ENCODE data around the gene SCAI.
"Not testable (repeated sequence)": the region's sequence is repeated elsewhere in the genome, so short reads cannot be mapped to it uniquely, and the experiment has no call there.

Gene SCAI

DNA sequence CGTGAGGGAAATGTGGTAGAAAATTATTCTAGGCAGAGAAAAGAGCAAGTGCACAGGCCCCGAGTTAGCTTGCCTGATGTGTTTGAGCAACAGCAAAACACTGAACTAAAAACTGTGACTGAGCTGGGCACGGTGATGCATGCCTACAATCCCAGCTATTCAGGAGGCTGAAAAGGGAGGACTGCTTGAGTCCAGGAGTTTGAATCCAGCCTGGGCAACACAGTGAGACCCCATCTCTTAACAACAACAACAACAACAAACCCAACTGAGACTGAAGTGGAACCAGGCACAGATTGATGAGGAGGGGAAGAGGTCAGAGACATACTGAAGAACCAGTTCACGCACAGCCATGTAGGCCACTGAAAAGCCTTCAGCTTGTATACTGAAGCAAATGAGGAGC lies 42.5 kb downstream of the SCAI start:
- DNase-seq, result no peak

GRCh38 chr9:125099816-125100215 lies 43.5 kb downstream of the SCAI start:
- DNase-seq, result no peak

- no peak for DNase-seq
Measured at GRCh38 chr9:125095821-125096443, 47.4 kb downstream of the SCAI start.

GRCh38 chr9:125091121-125091520 lies 52.2 kb downstream of the SCAI start:
- no peak for DNase-seq

- no peak for DNase-seq
Measured at GRCh38 chr9:125089331-125089730, 54.0 kb downstream of the SCAI start.

DNA sequence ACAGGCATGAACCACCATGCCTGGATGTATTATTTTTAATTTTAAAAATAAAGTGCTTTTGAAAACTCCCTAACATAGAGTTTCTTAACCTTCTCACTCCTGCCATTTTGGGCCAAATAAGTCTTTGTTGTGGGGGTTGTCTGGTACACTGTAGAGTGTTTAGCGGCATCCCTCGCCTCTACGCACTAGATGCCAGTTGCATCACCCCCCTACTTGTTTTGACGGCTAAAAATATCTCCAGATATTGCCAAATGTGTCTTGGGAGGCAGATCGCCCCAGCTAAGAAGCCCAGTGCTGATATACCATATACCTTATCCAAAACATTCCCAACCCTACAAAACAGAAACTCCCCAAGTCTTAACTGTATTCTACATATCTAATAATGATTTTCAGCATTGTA lies 54.6 kb downstream of the SCAI start:
- DNase-seq, result no peak

GRCh38 chr9:125085703-125086477 lies 57.4 kb downstream of the SCAI start:
- DNase-seq, result no peak

GRCh38 chr9:125082197-125082596 lies 61.1 kb downstream of the SCAI start:
- DNase-seq, result not testable (repeated sequence)

DNA sequence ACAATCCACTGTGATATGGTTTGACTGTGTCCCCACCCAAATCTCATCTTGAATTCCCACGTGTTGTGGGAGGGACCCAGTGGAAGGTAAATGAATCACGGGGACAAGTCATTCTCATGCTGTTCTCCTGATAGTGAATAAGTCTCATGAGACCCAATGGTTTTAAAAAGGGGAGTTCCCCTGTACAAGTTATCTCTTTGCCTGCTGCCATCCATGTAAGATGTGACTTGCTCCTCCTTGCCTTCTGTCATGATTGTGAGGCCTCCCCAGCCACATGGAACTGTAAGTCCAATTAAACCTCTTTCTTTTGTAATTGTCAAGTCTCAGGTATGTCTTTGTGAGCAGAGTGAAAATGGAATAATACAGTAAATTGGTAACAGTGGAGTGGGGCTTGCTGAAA lies 62.5 kb downstream of the SCAI start:
- not testable (repeated sequence) for DNase-seq

DNA sequence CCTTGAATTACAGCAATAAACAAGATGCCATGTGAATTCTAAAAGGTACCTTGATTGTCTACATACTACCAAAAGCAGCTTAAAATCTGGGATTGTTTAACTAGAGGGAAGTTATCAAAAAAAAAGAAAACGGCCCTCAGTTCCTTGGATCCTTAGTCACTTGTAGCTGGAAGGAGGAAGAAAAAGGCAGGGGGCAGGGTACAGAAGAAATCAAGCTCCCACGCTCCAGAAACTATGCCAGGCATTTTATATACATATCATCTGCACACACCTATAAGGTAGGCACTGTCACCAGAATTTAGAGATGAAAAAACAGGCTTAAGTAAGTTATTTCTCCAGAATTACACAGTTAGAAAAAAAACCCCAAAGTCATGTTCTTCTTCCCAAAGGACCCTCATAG lies 63.4 kb downstream of the SCAI start:
- DNase-seq, result no peak

- no peak for DNase-seq
Measured at GRCh38 chr9:125075997-125076396, 67.3 kb downstream of the SCAI start.

DNA sequence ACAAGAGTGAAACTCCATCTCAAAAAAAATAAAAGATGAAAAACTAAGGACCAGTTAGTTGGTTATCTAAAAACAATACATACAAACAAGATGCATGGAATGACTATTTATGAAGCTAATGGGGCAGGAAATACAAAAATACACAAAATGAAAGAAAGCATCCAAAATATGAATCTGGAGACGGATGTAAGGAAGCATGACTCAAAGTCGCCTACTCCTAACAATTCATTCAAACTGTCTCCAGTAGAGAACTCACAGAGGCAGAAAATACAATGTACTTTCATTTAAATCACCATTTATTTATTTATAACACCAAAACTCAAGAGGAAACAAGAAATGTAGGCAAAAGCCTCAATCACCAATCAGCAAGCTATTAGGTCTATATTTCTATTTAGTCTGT lies 68.4 kb downstream of the SCAI start:
- no peak for DNase-seq

DNA sequence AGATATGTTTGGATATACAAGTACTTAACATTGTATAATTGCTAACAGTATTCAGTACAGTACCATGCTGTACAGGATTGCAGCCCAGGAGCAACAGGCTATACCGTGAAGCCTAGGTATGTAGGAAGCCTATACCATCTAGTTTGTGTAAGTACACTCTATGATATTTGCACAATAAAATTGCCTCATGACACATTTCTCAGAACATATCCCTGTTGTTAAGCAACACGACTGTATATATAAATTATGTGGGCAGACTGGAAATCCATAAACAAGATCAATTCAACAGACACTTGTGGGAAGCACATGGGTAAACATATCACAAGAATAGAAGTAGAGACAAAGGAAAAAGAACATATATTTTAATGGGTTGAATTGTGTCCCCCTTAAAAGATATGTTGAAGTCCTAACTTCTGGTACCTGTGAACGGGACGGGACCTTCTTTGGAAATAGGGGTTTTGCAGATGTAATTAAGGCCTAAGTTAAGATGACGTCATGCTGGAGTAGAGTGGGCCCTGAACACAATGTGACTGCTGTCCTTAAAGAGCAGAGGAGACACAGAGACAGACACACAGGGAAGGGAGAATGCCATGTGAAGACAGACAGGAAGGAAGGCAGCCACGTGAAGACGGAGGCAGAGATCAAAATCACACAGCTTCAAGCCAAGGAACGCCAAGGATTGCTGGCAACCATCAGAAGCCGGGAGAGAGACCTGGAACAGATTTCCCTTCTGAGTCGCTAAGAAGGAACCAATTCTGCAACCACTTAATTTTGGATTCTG lies 76.3 kb downstream of the SCAI start:
- DNase-seq, result no peak

- no peak for DNase-seq
Measured at GRCh38 chr9:125061391-125061790, 81.9 kb downstream of the SCAI start.

DNA sequence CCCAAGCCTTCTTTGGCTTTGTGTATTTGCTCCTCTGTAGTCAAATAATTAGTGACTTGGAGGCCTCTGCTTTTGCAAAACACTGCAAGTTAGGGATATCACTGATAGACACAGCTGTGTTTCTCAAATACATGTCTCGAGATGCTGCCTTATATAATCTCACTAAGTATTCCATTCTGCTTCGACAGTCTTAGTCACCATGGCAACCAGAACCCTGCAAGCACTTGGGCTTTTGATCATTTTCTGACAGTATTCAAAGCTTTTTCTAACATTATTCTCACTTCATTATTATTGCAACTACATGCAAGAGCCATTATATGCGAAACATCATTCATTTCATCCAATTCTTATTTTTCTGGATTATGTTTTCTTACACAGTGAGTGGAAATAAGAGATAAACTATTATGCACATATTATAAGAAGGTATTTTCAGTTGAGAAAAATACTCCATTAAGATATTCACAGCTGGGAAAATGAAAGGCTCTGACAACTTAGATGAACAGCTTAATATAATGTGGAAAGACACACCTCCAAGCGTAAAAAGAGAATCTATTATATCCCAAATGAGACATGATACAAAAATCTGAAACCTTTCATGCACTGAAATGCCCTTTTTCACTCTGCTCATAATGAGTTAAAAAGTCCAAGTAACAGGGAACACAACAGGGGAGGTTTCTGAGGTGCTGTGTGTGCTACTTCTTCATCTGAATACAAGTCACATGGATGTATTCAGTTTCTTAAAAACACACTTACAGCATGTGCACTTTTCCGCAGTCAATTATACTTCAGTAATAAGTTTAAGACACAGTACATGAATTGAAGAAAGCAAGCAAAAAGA lies 93.9 kb downstream of the SCAI start:
- DNase-seq, result no peak

GRCh38 chr9:125043631-125044030 lies 99.7 kb downstream of the SCAI start:
- DNase-seq, result peak; percentile 28

GRCh38 chr9:125043148-125043547 lies 100.2 kb downstream of the SCAI start:
- no peak for DNase-seq

DNA sequence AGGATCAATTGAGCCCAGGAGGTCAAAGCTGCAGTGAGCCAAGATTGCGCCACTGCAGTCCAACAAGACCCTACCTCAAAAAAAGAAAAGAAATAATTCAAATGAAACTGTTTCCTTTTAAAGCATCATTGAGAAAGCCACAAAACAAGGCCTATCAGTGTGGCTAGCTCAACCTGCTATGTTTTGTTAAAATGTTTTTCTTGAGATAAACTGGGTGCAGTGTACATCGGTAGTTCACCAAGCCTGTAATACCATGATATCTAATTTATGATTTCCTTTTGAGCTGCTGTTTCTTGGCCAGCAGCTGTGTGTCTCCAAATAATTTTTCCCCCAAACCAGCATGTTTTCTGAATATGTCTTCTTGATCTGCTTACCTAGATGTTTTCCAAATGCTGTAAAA lies 105.2 kb downstream of the SCAI start:
- DNase-seq, result no peak

DNA sequence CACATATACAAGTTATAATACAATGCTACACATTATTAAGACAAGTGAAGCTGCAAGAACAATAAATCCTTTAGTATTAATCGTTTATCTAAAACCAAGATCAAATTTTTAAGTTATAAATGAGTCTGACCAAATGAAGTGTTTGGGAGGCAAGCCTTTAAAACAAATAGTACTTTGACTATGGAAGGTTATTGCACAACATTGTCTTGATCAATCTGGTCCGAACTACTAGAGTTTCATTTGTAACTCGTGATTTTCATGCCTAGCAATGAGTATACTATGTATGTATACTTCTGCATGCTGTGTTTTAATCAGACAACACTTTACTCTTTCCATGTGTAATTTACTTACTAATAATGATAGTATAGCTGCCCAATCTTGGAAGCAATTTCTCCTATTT lies 115.3 kb downstream of the SCAI start:
- no peak for DNase-seq

DNA sequence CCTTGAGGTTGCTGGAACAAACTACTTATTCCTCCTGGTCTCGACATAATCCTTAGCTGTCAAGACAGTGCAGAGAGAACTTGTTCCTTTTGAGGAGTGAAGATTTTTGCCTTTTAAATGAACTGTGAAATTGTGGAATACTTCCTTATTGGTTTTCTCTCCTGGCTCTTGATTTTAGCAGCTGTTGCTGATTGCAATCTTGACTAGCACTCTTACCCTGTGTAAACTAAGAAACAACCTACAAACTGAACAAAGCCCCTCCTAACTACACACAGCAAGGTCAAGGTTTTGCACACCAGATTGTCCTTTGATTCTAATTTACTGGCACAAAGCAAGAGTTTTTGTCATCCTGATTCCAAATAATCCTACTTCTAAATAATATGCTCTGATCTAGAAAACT lies 118.4 kb downstream of the SCAI start:
- no peak for DNase-seq

GRCh38 chr9:125021069-125021468 lies 122.3 kb downstream of the SCAI start:
- DNase-seq, result no peak

- not testable (repeated sequence) for DNase-seq
Measured at GRCh38 chr9:125015655-125016054, 127.7 kb downstream of the SCAI start.

DNA sequence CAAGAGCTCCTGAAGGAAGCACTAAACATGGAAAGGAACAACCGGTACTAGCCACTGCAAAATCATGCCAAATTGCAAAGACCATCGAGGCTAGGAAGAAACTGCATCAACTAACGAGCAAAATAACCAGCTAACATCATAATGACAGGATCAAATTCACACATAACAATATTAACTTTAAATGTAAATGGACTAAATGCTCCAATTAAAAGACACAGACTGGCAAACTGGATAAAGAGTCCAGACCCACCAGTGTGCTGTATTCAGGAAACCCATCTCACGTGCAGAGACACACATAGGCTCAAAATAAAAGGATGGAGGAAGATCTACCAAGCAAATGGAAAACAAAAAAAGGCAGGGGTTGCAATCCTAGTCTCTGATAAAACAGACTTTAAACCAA lies 131.3 kb downstream of the SCAI start:
- not testable (repeated sequence) for DNase-seq

Measured in NCI-H146 (cell line).